ENCODE data around the gene PRICKLE4.

GRCh38 chr6:41791305-41791704 is 10.7 kb downstream of the PRICKLE4 start:
- TF ChIP-seq, protein P1, sequence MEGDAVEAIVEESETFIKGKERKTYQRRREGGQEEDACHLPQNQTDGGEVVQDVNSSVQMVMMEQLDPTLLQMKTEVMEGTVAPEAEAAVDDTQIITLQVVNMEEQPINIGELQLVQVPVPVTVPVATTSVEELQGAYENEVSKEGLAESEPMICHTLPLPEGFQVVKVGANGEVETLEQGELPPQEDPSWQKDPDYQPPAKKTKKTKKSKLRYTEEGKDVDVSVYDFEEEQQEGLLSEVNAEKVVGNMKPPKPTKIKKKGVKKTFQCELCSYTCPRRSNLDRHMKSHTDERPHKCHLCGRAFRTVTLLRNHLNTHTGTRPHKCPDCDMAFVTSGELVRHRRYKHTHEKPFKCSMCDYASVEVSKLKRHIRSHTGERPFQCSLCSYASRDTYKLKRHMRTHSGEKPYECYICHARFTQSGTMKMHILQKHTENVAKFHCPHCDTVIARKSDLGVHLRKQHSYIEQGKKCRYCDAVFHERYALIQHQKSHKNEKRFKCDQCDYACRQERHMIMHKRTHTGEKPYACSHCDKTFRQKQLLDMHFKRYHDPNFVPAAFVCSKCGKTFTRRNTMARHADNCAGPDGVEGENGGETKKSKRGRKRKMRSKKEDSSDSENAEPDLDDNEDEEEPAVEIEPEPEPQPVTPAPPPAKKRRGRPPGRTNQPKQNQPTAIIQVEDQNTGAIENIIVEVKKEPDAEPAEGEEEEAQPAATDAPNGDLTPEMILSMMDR (IDR thresholded peaks at IDR 0.05; ENCODE audit: poor library complexity, severe bottlenecking), result no peak
- TF ChIP-seq SMC3 (conservative IDR thresholded peaks at IDR 0.05; ENCODE audit: poor library complexity) (no peak), POLR2AphosphoS5 (IDR thresholded peaks at IDR 0.05) (no peak), EP300 (conservative IDR thresholded peaks at IDR 0.05; ENCODE audit: poor library complexity, severe bottlenecking) (no peak), RAD21 (conservative IDR thresholded peaks at IDR 0.05) (no peak), EZH2 (IDR thresholded peaks at IDR 0.05; ENCODE audit: borderline replicate concordance, insufficient read depth, low read length, poor library complexity, severe bottlenecking) (no peak), MXI1 (conservative IDR thresholded peaks at IDR 0.05; ENCODE audit: poor library complexity, severe bottlenecking) (no peak)
- TF ChIP-seq, protein P2, sequence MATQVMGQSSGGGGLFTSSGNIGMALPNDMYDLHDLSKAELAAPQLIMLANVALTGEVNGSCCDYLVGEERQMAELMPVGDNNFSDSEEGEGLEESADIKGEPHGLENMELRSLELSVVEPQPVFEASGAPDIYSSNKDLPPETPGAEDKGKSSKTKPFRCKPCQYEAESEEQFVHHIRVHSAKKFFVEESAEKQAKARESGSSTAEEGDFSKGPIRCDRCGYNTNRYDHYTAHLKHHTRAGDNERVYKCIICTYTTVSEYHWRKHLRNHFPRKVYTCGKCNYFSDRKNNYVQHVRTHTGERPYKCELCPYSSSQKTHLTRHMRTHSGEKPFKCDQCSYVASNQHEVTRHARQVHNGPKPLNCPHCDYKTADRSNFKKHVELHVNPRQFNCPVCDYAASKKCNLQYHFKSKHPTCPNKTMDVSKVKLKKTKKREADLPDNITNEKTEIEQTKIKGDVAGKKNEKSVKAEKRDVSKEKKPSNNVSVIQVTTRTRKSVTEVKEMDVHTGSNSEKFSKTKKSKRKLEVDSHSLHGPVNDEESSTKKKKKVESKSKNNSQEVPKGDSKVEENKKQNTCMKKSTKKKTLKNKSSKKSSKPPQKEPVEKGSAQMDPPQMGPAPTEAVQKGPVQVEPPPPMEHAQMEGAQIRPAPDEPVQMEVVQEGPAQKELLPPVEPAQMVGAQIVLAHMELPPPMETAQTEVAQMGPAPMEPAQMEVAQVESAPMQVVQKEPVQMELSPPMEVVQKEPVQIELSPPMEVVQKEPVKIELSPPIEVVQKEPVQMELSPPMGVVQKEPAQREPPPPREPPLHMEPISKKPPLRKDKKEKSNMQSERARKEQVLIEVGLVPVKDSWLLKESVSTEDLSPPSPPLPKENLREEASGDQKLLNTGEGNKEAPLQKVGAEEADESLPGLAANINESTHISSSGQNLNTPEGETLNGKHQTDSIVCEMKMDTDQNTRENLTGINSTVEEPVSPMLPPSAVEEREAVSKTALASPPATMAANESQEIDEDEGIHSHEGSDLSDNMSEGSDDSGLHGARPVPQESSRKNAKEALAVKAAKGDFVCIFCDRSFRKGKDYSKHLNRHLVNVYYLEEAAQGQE (IDR thresholded peaks at IDR 0.05; ENCODE audit: borderline replicate concordance), result no peak
